H9 (cell line): ENCODE results near the gene PRORP. TPM values are rescaled to one million over a fixed set of nuclear protein-coding genes. Genes with fewer than 3 reads are reported as not detected.

ENCODE experiments used
- DNase-seq: peaks from one replicate; pipeline ENCODE4 v3.0.0-alpha.2; 2017
- H2AFZ ChIP-seq: one replicate; pipeline ENCODE4 v1.6.1; 2013; ENCODE audit warnings: mild to moderate bottlenecking, low read length, control low read depth, moderate library complexity
- H2AK5ac ChIP-seq: 2 replicates; pipeline ENCODE4 v1.6.1; 2013; ENCODE audit warnings: low read length, control low read depth, mixed read lengths; ENCODE audit not compliant: insufficient read length
- H2BK120ac ChIP-seq: one replicate; pipeline ENCODE4 v1.6.1; 2013; ENCODE audit warnings: low read depth, mild to moderate bottlenecking, low read length, control low read depth, inconsistent platforms; ENCODE audit not compliant: poor library complexity, severe bottlenecking
- H2BK12ac ChIP-seq: 2 replicates; pipeline ENCODE4 v1.6.1; 2013; ENCODE audit warnings: low read length, control low read depth, mixed read lengths, low read depth; ENCODE audit not compliant: insufficient read length
- H2BK15ac ChIP-seq: 2 replicates; pipeline ENCODE4 v1.6.1; 2013; ENCODE audit warnings: low read depth, low read length, control low read depth
- H2BK20ac ChIP-seq: one replicate; pipeline ENCODE4 v1.6.1; 2013; ENCODE audit warnings: low read depth, mild to moderate bottlenecking, low read length, control low read depth, inconsistent platforms; ENCODE audit not compliant: poor library complexity, severe bottlenecking
- H2BK5ac ChIP-seq: 2 replicates; pipeline ENCODE4 v1.6.1; 2013; ENCODE audit warnings: low read length, control low read depth, mixed read lengths; ENCODE audit not compliant: insufficient read length
- H3K14ac ChIP-seq: 2 replicates; pipeline ENCODE4 v1.6.1; 2013; ENCODE audit warnings: low read length, control low read depth; ENCODE audit not compliant: insufficient read depth
- H3K18ac ChIP-seq: 2 replicates; pipeline ENCODE4 v1.6.1; 2013; ENCODE audit warnings: low read depth, mild to moderate bottlenecking, mixed read lengths, low read length, control low read depth; ENCODE audit not compliant: insufficient read length
- H3K23ac ChIP-seq: 2 replicates; pipeline ENCODE4 v1.6.1; 2013; ENCODE audit warnings: low read length, control low read depth, mixed read lengths, low read depth; ENCODE audit not compliant: insufficient read length
- H3K23me2 ChIP-seq: 2 replicates; pipeline ENCODE4 v1.6.1; 2013; ENCODE audit warnings: low read depth, mild to moderate bottlenecking, mixed read lengths, low read length, control low read depth; ENCODE audit not compliant: insufficient read length, poor library complexity, severe bottlenecking
- H3K27ac ChIP-seq: 2 replicates; pipeline ENCODE4 v1.5.1; 2013; ENCODE audit warnings: low read length, control low read depth, mixed read lengths, low read depth; ENCODE audit not compliant: insufficient read length
- H3K27me3 ChIP-seq: 2 replicates; pipeline ENCODE4 v1.6.1; 2013; ENCODE audit warnings: low read length, control low read depth, inconsistent platforms; ENCODE audit not compliant: insufficient read depth
- H3K4ac ChIP-seq: 2 replicates; pipeline ENCODE4 v1.6.1; 2013; ENCODE audit warnings: low read depth, mild to moderate bottlenecking, control low read depth, inconsistent platforms, low read length, moderate library complexity
- H3K4me1 ChIP-seq: 2 replicates; pipeline ENCODE4 v1.6.1; 2013; ENCODE audit warnings: low read length, control low read depth, inconsistent platforms; ENCODE audit not compliant: insufficient read depth
- H3K4me2 ChIP-seq: 2 replicates; pipeline ENCODE4 v1.6.1; 2013; ENCODE audit warnings: low read length, control low read depth, mixed read lengths; ENCODE audit not compliant: insufficient read length, insufficient read depth
- H3K56ac ChIP-seq: 2 replicates; pipeline ENCODE4 v1.6.1; 2013; ENCODE audit warnings: low read depth, mild to moderate bottlenecking, mixed read lengths, low read length, control low read depth; ENCODE audit not compliant: insufficient read length
- H3K79me1 ChIP-seq: 2 replicates; pipeline ENCODE4 v1.6.1; 2013; ENCODE audit warnings: low read depth, mild to moderate bottlenecking, moderate library complexity, low read length, control low read depth, inconsistent platforms; ENCODE audit not compliant: insufficient read depth, poor library complexity, severe bottlenecking
- H3K79me2 ChIP-seq: 2 replicates; pipeline ENCODE4 v1.6.1; 2013; ENCODE audit warnings: low read length, control low read depth, inconsistent platforms; ENCODE audit not compliant: insufficient read depth
- H3K9ac ChIP-seq: 2 replicates; pipeline ENCODE4 v1.6.1; 2013; ENCODE audit warnings: low read length, control low read depth, mixed read lengths; ENCODE audit not compliant: insufficient read length; ENCODE audit errors: extremely low read depth
- H3K9me3 ChIP-seq: one replicate; pipeline ENCODE4 v1.6.1; 2013; ENCODE audit warnings: low read depth, low read length, inconsistent platforms; ENCODE audit not compliant: control insufficient read depth
- H3T11ph ChIP-seq: one replicate; pipeline ENCODE4 v1.6.1; 2013; ENCODE audit warnings: mild to moderate bottlenecking, low read length, control low read depth, inconsistent platforms
- H4K20me1 ChIP-seq: one replicate; pipeline ENCODE4 v1.6.1; 2013; ENCODE audit not compliant: control insufficient read depth, insufficient read length, insufficient read depth
- H4K5ac ChIP-seq: 2 replicates; pipeline ENCODE4 v1.6.1; 2013; ENCODE audit warnings: low read depth, mild to moderate bottlenecking, mixed read lengths, low read length, control low read depth; ENCODE audit not compliant: insufficient read length
- H4K8ac ChIP-seq: replicated peaks from 2 replicates; pipeline ENCODE4 v1.6.1; 2013; ENCODE audit warnings: low read length, control low read depth, mixed read lengths, low read depth; ENCODE audit not compliant: insufficient read length
- H4K91ac ChIP-seq: 2 replicates; pipeline ENCODE4 v1.6.1; 2013; ENCODE audit warnings: low read depth, mild to moderate bottlenecking, moderate library complexity, mixed read lengths, low read length, control low read depth; ENCODE audit not compliant: insufficient read length
- H3K27ac Mint-ChIP-seq, 3 experiments: 2 replicates in 2 of 3; 3 replicates in 1 of 3; pipeline ENCODE4 v1.8.0; 2020 to 2021; ENCODE audit warnings: mixed read lengths in 3 of 3, mild to moderate bottlenecking in 1 of 3, moderate library complexity in 1 of 3
- H3K27me3 Mint-ChIP-seq: 2 replicates; pipeline ENCODE4 v1.8.0; 2021; ENCODE audit warnings: low read depth, mild to moderate bottlenecking, moderate library complexity, mixed read lengths
- H3K36me3 Mint-ChIP-seq, 3 experiments: 2 replicates in 2 of 3; 3 replicates in 1 of 3; pipeline ENCODE4 v1.8.0; 2020 to 2021; ENCODE audit warnings: low read depth in 3 of 3, mixed read lengths in 3 of 3; ENCODE audit not compliant: insufficient read depth in 1 of 3
- H3K4me1 Mint-ChIP-seq, 2 experiments: 2 replicates each; pipeline ENCODE4 v1.8.0; 2020; ENCODE audit warnings: mixed read lengths in 2 of 2
- H3K4me3 Mint-ChIP-seq, 2 experiments: 2 replicates in 1 of 2; 3 replicates in 1 of 2; pipeline ENCODE4 v1.8.0; 2020 to 2021; ENCODE audit warnings: mild to moderate bottlenecking in 2 of 2, mixed read lengths in 2 of 2, moderate library complexity in 1 of 2
- H3K9me3 Mint-ChIP-seq, 2 experiments: 2 replicates in 1 of 2; 3 replicates in 1 of 2; pipeline ENCODE4 v1.8.0; 2020; ENCODE audit warnings: mild to moderate bottlenecking in 2 of 2, mixed read lengths in 2 of 2, moderate library complexity in 1 of 2
- WGBS: extraction: QIAGEN DNeasy Blood & Tissue Kit; methylation state at CpG from one replicate; pipeline ENCODE4 v1.1.7; 2013; ENCODE audit warnings: missing lambda C conversion rate, low lambda C conversion rate, mixed read lengths; ENCODE audit not compliant: insufficient read length; ENCODE audit errors: extremely low coverage; 5-methylcytosine and 5-hydroxymethylcytosine counted together
- total RNA-seq: library from RNA; stranded (reverse); gene quantifications from 2 replicates; pipeline ENCODE4 v1.2.1, GENCODE V29; 2021
- TF ChIP-seq, protein P1 (sequence below): fragments of 200-600 bp; sonication (generic); conservative IDR thresholded peaks from 3 replicates; pipeline ENCODE4 v1.8.0; 2021; ENCODE audit warnings: antibody characterized with exemption, mild to moderate bottlenecking

Gene PRORP
- total RNA-seq, 1 experiment from 2014 or later, result 37.7 TPM

- Histone ChIP-seq H2BK20ac (no peak overlapping the region), H3K9me3 (no peaks in the 10 kb centered on the region), H3K23me2 (no peaks in the 10 kb centered on the region), H2BK120ac (no peak overlapping the region), H3K27ac (no peak overlapping the region), H2AK5ac (no peak overlapping the region), H3T11ph (no peak overlapping the region), H2AFZ (no peak overlapping the region), H4K91ac (no peak overlapping the region), H3K79me1 (peaks cover 4% of the 10 kb centered on the region), H2BK15ac (no peak overlapping the region), H3K14ac (no peak overlapping the region), H3K4ac (no peak overlapping the region), H3K4me2 (no peak overlapping the region), H4K8ac (no peak overlapping the region), H4K5ac (no peak overlapping the region), H3K27me3 (no peaks in the 10 kb centered on the region), H3K4me1 (no peaks in the 10 kb centered on the region), H3K56ac (no peak overlapping the region), H3K9ac (no peak overlapping the region), H4K20me1 (no peaks in the 10 kb centered on the region), H3K18ac (no peak overlapping the region), H2BK5ac (no peak overlapping the region), H2BK12ac (no peak overlapping the region), H3K23ac (no peak overlapping the region), H3K79me2 (no peaks in the 10 kb centered on the region; the same call in 1 of the 2 replicates)
- no CpG with 5 or more reads among the region's 2 CpGs for WGBS
- Mint-ChIP-seq H3K4me1 (no peaks in the 10 kb centered on the region), H3K27ac (no peak overlapping the region), H3K4me3 (no peak overlapping the region), H3K36me3 (peaks cover 24 to 38% (median 36%) of the 10 kb centered on the region in 3 experiments), H3K9me3 (peaks cover 0 to 2% of the 10 kb centered on the region in 2 experiments; a peak in 3 of 5 replicates), H3K27me3 (no peaks in the 10 kb centered on the region)
- no peak for DNase-seq
- TF ChIP-seq, protein P1, sequence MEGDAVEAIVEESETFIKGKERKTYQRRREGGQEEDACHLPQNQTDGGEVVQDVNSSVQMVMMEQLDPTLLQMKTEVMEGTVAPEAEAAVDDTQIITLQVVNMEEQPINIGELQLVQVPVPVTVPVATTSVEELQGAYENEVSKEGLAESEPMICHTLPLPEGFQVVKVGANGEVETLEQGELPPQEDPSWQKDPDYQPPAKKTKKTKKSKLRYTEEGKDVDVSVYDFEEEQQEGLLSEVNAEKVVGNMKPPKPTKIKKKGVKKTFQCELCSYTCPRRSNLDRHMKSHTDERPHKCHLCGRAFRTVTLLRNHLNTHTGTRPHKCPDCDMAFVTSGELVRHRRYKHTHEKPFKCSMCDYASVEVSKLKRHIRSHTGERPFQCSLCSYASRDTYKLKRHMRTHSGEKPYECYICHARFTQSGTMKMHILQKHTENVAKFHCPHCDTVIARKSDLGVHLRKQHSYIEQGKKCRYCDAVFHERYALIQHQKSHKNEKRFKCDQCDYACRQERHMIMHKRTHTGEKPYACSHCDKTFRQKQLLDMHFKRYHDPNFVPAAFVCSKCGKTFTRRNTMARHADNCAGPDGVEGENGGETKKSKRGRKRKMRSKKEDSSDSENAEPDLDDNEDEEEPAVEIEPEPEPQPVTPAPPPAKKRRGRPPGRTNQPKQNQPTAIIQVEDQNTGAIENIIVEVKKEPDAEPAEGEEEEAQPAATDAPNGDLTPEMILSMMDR, result no peak
Measured at GRCh38 chr14:35147186-35147585, 24.8 kb downstream of the PRORP start.
